Effector memory CD4-positive, alpha-beta T cell (primary cell): ENCODE measurements around the gene MBP.

Experiments
- DNase-seq, 3 donors: peaks; one replicate each; pipeline ENCODE4 v3.0.0-alpha.2; 2020
- H3K27ac ChIP-seq: 2 replicates; pipeline ENCODE4 v1.7.0; 2013; ENCODE audit warnings: mild to moderate bottlenecking, low read length, moderate library complexity; ENCODE audit not compliant: insufficient read depth, poor library complexity, severe bottlenecking
- H3K27me3 ChIP-seq: replicated peaks from 2 replicates; pipeline ENCODE4 v1.7.0; 2013; ENCODE audit warnings: mild to moderate bottlenecking, low read length; ENCODE audit not compliant: insufficient read depth, control insufficient read depth, poor library complexity, severe bottlenecking
- H3K36me3 ChIP-seq: 2 replicates; pipeline ENCODE4 v1.7.0; 2013; ENCODE audit warnings: mild to moderate bottlenecking, low read length, moderate library complexity; ENCODE audit not compliant: control insufficient read depth, insufficient read depth
- H3K4me1 ChIP-seq: 2 replicates; pipeline ENCODE4 v1.7.0; 2013; ENCODE audit warnings: low read length, mild to moderate bottlenecking; ENCODE audit not compliant: control insufficient read depth, insufficient read depth, poor library complexity, severe bottlenecking
- H3K4me3 ChIP-seq: 2 replicates; pipeline ENCODE4 v1.7.0; 2013; ENCODE audit warnings: low read length, low read depth, mild to moderate bottlenecking; ENCODE audit not compliant: insufficient read depth, poor library complexity, severe bottlenecking
- H3K9me3 ChIP-seq: 2 replicates; pipeline ENCODE4 v1.7.0; 2013; ENCODE audit warnings: mild to moderate bottlenecking, low read length, moderate library complexity; ENCODE audit not compliant: control insufficient read depth

MBP gene

DNA sequence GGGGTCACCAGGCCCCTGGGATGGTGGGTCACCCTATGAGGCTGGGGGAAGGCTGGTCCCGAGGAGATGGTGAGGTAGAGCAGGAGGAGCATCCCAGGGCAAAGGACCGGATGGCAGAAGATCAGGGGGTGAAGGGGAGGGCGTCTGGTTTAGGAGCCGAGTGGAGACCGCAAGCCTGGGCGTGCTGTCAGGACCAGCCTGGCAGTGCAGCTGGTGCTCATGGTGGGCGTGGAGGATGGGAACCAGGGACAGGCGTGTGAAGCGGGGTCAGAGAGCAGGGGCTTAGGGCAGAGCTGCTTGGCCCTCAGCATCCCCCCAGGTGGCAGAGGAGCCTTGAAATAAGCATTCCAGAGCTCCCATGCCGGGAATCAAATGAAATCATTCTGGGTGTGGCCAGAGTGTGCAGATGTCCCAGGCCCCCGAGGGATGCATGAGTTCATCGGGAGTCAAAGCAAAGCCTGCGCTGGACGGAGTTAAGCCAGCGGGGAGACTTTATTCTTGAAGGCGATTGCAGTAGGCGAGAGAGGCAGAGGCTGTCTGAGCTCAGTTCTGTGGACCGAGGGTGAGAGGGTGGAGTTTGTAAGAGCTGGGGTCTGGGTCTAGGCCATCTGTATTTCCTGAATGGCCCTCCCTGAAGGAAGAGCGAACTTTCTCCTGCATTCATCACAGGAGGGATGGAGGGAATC lies 33.1 kb upstream of the MBP start:
- DNase-seq, result no peak
- Histone ChIP-seq H3K4me3 (no peak overlapping the region), H3K27ac (no peak overlapping the region), H3K36me3 (no peaks in the 10 kb centered on the region), H3K27me3 (no peaks in the 10 kb centered on the region), H3K4me1 (no peaks in the 10 kb centered on the region), H3K9me3 (no peaks in the 10 kb centered on the region)

DNA sequence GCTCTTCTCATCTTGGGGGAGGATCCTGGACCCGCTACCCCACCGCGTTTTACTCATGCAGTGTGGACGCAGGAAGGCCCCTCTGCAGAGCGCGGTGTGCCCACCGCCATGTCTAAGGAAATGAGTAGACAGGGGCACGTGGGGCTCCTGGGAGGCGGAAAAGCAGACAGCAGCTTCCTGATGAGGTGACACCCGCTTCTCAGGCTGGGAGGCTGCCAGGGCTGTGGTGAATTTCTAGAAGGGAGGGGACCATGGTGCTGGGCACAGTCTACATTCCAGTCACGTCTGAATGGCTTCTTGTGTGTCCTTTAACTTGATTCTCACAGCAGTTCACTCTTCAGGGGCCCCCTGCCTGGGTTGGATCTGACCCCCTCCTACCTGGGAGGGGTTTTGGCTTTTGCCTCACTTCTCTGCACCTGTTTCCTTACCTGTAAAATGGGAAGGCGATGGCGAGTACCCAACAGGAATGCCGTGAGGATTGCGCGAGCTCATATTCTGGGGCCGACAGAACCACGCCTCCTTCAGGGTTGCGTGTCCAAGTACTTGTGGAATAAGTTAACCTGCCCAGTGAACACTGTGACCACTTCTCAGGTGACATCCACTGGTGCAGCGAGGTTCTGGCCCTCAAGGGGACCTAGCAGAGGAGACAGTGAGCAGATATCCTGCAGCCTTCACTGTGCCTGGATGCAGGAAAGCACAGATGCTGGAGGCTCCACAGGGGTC lies 32.3 kb upstream of the MBP start:
- no peak for DNase-seq
- Histone ChIP-seq H3K27ac (no peak overlapping the region), H3K4me3 (no peak overlapping the region), H3K4me1 (no peaks in the 10 kb centered on the region), H3K9me3 (no peaks in the 10 kb centered on the region), H3K36me3 (no peaks in the 10 kb centered on the region), H3K27me3 (no peaks in the 10 kb centered on the region)

DNA sequence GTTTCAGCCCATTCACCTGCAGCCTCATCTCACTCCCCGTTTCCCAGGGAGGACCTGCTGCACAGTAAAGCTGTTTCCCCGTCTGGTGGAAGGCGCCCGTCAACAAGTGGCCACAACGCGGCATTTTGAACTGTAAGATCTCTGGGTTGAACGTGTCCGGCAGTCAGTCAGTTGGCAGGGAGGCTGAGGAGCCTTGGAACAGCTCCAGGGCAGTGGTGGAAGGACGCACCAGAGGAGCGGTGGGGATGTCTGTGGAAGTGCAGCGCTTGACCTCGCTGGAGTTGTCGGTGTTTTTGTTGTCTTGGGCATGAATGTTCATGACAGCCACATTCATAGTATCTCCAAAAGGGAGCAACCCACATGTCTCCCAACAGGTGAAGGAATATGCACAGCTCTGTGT lies 31.4 kb upstream of the MBP start:
- Histone ChIP-seq H3K4me3 (no peak overlapping the region), H3K9me3 (no peaks in the 10 kb centered on the region), H3K4me1 (no peaks in the 10 kb centered on the region), H3K27ac (no peak overlapping the region), H3K27me3 (no peaks in the 10 kb centered on the region), H3K36me3 (no peaks in the 10 kb centered on the region)
- no peak for DNase-seq

DNA sequence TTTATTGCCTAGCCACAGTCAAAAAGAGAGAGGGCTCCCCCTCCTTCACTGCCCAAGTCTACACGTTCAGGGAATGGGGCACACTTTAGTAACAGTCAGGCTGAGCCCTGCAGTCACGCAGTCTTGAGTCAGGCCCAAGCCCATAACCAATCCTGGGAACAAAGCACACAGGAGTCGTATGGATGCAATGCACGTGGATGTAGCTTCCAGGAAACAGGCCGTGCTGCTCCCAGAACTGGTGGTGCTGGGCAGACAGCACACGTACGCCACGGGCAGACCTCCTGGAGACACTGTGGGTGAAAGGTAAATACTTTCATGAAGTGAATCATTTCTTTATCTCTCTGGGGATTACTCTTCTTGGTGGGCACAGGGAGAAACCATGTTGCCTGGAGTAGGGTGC lies 30.0 kb upstream of the MBP start:
- no peak overlapping the region for H3K4me3 ChIP-seq

DNA sequence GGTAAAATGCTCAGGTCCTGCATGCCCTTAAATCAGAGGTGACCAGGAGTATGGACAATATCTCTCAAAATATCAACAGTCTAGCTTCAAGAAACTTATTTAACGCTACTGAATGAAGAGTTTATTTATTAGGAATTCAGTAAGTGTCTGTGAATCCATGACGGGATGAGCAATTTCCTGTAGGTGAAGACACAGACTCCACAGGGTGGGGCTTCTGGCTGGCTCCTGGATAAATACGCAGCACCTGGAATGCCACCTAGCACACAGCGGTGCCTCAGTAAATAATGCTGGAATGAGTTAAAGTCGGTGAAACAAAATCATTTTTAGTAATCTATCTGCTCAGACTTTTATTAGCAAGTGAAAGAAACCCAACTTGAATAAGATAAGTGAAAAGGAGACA lies 29.4 kb upstream of the MBP start:
- Histone ChIP-seq H3K9me3 (no peaks in the 10 kb centered on the region), H3K36me3 (no peaks in the 10 kb centered on the region), H3K4me1 (no peaks in the 10 kb centered on the region), H3K27ac (no peak overlapping the region), H3K27me3 (no peaks in the 10 kb centered on the region), H3K4me3 (no peak overlapping the region)
- DNase-seq, result no peak

More for the DNA sequence above, 30.0 kb upstream of the MBP start:
- no peak for DNase-seq
- H3K27me3 ChIP-seq, result no peaks in the 10 kb centered on the region
- no peaks in the 10 kb centered on the region for H3K4me1 ChIP-seq
- no peak overlapping the region for H3K27ac ChIP-seq
- no peaks in the 10 kb centered on the region for H3K9me3 ChIP-seq
- no peaks in the 10 kb centered on the region for H3K36me3 ChIP-seq

DNA sequence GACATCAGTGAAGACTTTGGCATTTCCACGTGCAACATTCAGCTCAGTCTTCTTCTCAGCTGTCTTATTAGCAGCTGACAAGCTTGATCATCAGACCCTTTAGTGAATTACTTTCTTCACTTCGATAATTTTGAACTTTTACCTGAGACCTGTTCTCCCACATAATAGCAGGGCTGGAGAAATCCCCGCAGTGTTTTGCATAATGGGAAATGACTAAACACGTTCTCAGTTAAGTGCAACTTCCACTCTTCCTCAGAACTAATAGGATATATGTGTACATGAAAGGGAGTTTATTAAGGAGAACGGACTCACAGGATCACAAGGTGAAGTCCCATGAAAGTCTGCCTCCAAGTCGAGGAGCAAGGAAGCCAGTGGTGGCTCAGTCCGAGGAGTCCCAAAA lies 28.8 kb upstream of the MBP start:
- no peak for DNase-seq

DNA sequence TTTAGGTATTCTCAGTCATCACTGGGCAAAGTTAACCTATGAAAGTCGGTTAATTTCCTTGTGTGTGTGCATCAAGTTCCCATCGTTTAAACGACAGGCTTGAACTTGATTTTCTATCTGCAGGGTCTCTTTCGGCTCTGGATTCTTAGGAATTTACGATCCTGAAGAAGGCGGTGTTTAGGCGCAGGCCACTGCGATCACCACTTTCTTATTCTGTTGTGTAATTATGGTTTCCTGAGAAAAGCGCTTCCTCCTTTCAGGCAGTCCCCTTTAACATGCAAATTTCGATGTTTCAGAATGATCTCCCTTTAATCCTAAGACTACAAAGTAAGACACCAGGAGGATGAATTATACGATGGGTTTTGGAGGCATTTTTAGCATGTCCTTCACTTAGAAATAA lies 27.9 kb upstream of the MBP start:
- no peak overlapping the region for H3K4me3 ChIP-seq
- no peak overlapping the region for H3K27ac ChIP-seq
- H3K4me1 ChIP-seq, result no peaks in the 10 kb centered on the region
- no peaks in the 10 kb centered on the region for H3K36me3 ChIP-seq
- DNase-seq, result no peak
- no peaks in the 10 kb centered on the region for H3K9me3 ChIP-seq
- H3K27me3 ChIP-seq, result no peaks in the 10 kb centered on the region

More for the DNA sequence above, 28.8 kb upstream of the MBP start:
- no peaks in the 10 kb centered on the region for H3K27me3 ChIP-seq
- no peak overlapping the region for H3K27ac ChIP-seq
- no peaks in the 10 kb centered on the region for H3K9me3 ChIP-seq
- no peaks in the 10 kb centered on the region for H3K4me1 ChIP-seq
- H3K36me3 ChIP-seq, result no peaks in the 10 kb centered on the region
- no peak overlapping the region for H3K4me3 ChIP-seq

DNA sequence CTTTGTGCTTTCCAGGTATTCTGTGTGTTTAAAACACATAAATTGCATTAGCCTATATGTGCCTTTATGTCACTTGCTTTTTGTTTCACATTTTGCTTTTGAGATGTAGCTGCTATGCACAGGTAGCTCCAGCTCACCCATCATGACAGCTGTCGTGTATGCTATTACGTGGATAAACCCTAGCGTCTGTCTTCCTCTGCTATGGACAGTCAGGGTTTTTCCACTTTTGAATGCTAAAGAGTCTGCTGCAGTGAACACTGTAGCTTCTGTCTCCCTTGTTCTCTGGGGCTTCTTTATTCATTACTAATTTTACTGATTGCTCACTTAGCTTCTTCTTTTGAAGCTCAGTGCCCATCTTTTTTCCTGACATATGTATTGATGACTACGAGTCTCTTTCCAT lies 24.7 kb upstream of the MBP start:
- no peaks in the 10 kb centered on the region for H3K36me3 ChIP-seq

DNA sequence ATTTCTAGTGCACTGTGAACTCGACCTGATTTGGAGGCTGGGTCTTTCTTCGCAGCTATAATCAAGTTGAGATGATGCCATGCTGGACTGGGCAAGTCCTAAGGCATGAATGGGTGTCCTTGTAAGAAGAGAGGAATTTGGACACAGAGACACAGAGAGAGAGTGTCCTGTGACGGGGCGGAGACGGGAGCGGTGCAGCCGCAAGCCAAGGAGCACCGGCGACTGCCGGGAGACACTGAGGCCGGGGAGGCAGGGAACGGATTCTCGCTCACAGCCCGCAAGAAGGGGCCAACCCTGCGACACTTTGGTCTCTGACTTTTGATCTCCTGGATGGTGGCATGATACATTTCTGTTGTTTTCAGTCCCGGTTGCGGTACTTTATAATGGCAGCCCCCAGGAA lies 22.4 kb upstream of the MBP start:
- no peaks in the 10 kb centered on the region for H3K27me3 ChIP-seq
- no peaks in the 10 kb centered on the region for H3K9me3 ChIP-seq
- no peak overlapping the region for H3K4me3 ChIP-seq
- H3K4me1 ChIP-seq, result no peaks in the 10 kb centered on the region
- DNase-seq, result no peak
- no peaks in the 10 kb centered on the region for H3K36me3 ChIP-seq
- no peak overlapping the region for H3K27ac ChIP-seq

More for the DNA sequence above, 24.7 kb upstream of the MBP start:
- no peak overlapping the region for H3K4me3 ChIP-seq
- H3K4me1 ChIP-seq, result no peaks in the 10 kb centered on the region
- no peak for DNase-seq
- H3K27me3 ChIP-seq, result no peaks in the 10 kb centered on the region
- H3K9me3 ChIP-seq, result no peaks in the 10 kb centered on the region
- no peak overlapping the region for H3K27ac ChIP-seq

DNA sequence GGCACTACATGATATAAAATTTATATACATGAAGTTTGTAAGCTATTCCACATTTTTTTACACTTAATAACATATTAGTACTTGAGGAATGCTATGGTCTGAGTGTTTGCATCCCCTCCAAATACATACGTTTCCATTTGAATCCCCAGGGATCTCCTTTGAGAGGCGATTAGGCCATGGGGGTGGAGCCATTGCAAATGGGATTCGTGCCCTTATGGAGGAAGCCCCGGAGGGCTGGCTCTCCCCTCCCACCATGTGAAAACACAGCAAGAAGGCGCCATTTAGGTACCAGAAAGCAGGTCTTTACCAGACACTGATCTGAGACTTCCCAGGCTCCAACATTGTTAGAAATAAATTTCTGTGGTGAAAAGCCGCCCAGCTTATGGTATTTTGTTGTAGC lies 20.8 kb upstream of the MBP start:
- H3K27ac ChIP-seq, result no peak overlapping the region
- H3K27me3 ChIP-seq, result no peaks in the 10 kb centered on the region
- no peak for DNase-seq
- no peak overlapping the region for H3K4me3 ChIP-seq
- H3K9me3 ChIP-seq, result no peaks in the 10 kb centered on the region
- no peaks in the 10 kb centered on the region for H3K4me1 ChIP-seq
- H3K36me3 ChIP-seq, result no peaks in the 10 kb centered on the region
